Measurements from ENCODE around the gene ZGLP1.
"Not testable (repeated sequence)": the region's sequence is repeated elsewhere in the genome, so short reads cannot be mapped to it uniquely, and the experiment has no call there.

Gene ZGLP1

GRCh38 chr19:10293637-10294367, 15.8 kb downstream of the ZGLP1 start:
- no peak for DNase-seq (ENCODE audit: low read depth)

- no peak for DNase-seq (ENCODE audit: low read depth)
Observed at GRCh38 chr19:10292789-10293636, 16.6 kb downstream of the ZGLP1 start.

- peak; percentile 43 for DNase-seq (ENCODE audit: low read depth)
Observed at GRCh38 chr19:10292206-10292788, 17.3 kb downstream of the ZGLP1 start.

GRCh38 chr19:10291554-10292205, 17.9 kb downstream of the ZGLP1 start:
- no peak for DNase-seq (ENCODE audit: low read depth)

- DNase-seq (ENCODE audit: low read depth) = no peak
Observed at GRCh38 chr19:10290876-10291553, 18.6 kb downstream of the ZGLP1 start.

- no peak for DNase-seq (ENCODE audit: low read depth)
Observed at GRCh38 chr19:10290357-10290875, 19.2 kb downstream of the ZGLP1 start.

GRCh38 chr19:10289836-10290356, 19.7 kb downstream of the ZGLP1 start, which contains the start of gene ICAM5:
ICAM5 (plus strand) TSS chr19:10289952; CDS start chr19:10290044, 92 bp downstream.
- DNase-seq (ENCODE audit: low read depth) = no peak

GRCh38 chr19:10289167-10289835, 20.3 kb downstream of the ZGLP1 start:
- DNase-seq (ENCODE audit: low read depth) = peak; percentile 51

GRCh38 chr19:10288662-10289166, 20.9 kb downstream of the ZGLP1 start:
- DNase-seq (ENCODE audit: low read depth) = no peak

- no peak for DNase-seq (ENCODE audit: low read depth)
Observed at GRCh38 chr19:10286803-10287737, 22.5 kb downstream of the ZGLP1 start, which contains the start of gene ICAM4. ICAM4 (plus strand) TSS chr19:10286955; CDS start chr19:10287013, 58 bp downstream.

- no peak for DNase-seq (ENCODE audit: low read depth)
Observed at GRCh38 chr19:10285393-10285792, 24.2 kb downstream of the ZGLP1 start.

- no peak for DNase-seq (ENCODE audit: low read depth)
Observed at GRCh38 chr19:10284960-10285278, 24.7 kb downstream of the ZGLP1 start.

- no peak for DNase-seq (ENCODE audit: low read depth)
Observed at GRCh38 chr19:10284065-10284959, 25.3 kb downstream of the ZGLP1 start.

- DNase-seq (ENCODE audit: low read depth) = no peak
Observed at GRCh38 chr19:10283301-10284064, 26.1 kb downstream of the ZGLP1 start.

GRCh38 chr19:10282043-10282442, 27.6 kb downstream of the ZGLP1 start:
- not testable (repeated sequence) for DNase-seq (ENCODE audit: low read depth)

GRCh38 chr19:10279737-10280442, 29.7 kb downstream of the ZGLP1 start:
- no peak for DNase-seq (ENCODE audit: low read depth)

- no peak for DNase-seq (ENCODE audit: low read depth)
Observed at GRCh38 chr19:10278935-10279334, 30.7 kb downstream of the ZGLP1 start.

Measured in activated T-helper 9 cell treated with anti-CD3 and anti-CD28 coated beads, Interleukin-2, amount 50 U/mL, for 16 hours (primary cell).